ENCODE data around the gene EPB41L5.
"Not testable (repeated sequence)": the region's sequence is repeated elsewhere in the genome, so short reads cannot be mapped to it uniquely, and the experiment has no call there.

Gene EPB41L5

DNA sequence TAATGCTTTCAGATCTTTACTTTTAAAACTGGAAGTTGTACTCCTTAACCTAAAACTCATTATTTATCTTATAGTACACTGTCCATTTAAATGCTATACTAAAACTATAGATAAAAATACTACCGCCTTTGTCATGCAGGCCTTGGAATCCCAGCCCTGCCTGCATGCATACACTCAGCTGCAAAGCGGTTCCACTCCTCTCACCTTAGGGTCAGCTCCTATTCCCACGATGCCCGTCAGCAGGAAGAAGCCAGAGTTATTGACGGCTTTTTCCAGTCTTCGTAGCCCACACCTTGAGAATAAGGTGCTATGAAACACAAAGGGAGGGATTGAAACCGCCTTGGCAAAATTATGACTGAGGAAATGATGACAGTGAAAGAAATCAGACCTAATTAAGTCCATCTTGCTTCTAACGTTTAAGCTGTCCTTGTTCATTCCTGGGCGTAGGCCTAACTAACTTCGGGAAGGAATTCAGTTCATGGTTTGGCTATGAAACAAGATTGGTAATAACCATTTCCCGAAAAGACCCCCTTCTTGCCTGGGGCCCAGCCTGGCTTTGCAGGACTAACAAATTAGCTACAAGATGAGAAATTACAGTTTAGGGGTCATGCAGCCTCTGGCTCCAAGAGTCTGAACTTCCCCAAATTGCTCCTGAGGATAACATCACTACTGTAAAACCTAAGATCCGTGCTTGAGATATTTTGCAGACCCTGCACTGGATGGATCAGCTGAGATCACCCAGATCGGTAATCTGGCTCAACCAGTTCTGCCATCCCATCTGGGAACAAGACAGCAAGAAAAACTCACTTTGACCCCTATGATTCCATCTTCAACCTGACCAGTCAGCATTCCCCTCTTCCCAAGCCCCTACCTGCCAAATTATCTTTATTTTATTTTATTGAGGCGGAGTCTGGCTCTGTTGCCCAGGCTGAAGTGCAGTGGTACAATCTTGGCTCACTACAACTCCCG lies 17.1 kb downstream of the EPB41L5 start:
- DNase-seq (ENCODE audit: low spot score) = no peak

DNA sequence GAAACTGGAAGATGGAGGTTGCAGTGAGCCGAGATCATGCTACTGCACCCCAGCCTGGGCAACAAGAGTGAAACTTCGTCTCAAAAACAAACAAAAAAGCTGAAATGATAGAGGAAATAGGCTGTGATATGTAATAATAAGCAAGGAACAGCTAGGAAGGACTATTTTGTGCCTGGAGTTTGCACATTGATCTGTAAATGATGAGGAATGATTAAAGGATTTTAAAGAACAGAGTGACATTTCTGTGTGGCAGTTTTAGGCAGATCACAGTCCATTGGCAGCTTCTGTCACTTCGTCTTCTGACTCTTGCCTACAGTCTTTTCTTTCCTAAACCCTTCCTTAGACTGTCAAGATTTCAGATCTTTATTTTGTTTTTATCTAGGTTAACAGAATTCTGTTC lies 19.4 kb downstream of the EPB41L5 start:
- DNase-seq (ENCODE audit: low spot score) = no peak

DNA sequence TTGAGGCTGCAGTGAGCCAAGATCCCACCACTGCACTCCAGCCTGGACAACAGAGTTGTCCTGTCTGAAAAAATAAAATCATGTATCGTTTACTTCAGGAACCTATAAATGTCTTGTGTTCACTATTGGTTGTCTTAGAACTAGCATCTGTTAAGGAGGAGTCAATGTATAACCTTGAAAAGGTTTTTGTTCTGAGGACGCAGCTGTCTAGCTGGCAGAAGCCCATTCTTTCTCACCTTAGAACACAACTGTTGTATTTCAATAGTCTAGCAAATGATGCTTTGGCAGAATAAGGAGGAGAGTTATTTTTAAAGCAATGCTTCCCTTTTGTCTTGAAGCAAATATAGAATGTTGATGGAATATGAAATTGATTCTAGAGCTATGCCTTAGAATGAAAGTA lies 21.1 kb downstream of the EPB41L5 start:
- no peak for DNase-seq (ENCODE audit: low spot score)

DNA sequence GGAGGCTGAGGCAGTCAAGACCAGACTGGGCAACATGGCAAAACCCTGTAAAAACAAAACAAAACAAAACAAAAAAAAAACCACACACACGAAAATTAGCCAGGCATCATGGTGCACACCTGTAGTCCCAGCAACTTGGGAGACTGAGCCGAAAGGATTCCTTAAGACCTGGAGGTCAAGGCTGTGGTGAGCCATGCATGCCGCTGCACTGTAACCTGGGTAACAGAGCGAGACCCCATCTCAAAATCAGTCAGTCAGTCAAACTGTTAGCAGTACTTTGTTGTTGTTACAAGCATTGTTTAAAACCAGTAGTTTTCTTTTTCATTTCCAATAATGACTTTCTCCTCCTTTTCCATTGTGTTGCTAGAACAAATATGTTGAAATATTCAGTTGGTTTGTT lies 21.7 kb downstream of the EPB41L5 start:
- no peak for DNase-seq (ENCODE audit: low spot score)

DNA sequence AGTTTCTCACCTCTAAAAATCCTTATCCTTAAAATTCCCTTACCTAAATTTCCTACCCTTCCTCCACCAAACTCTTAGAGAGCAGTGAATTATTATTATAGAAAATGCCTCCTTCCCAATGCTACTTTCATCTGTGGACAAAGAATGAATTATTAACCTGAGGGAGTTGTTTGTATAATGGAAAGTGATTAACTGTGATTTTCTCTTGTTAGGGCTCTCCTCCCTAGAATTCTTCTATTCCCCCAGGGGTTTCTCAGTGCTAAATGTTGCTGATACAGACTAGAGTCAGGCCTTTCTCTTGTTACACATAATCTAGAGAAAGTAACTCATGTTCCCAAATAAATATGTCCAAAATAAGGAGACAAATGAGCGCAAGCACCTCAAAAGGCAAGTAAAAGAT lies 23.3 kb downstream of the EPB41L5 start:
- DNase-seq (ENCODE audit: low spot score) = no peak

DNA sequence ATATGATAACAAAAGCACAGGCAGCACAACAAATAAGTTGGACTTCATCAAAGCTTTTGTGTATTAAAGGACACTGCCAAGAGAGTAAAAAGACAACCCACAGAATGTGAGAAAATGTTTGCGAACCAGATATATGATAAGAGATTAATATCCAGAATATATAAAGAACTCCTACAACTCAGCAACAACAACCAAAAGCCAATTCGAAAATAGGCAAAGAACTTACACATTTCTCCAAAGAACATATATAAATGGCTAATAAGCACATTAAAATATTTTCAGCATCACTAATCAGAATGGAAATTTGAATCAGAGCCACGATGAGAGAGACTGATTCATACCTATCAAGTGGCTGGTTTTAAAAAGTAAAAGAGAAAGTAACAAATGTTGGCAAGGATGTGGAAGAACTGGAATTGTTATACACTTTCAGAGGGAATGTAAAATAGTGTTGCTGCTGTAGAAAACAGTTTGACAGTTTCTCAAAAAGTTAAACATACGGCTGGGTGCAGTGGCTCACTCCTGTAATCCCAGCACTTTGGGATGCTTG lies 25.2 kb downstream of the EPB41L5 start:
- DNase-seq (ENCODE audit: low spot score) = no peak

DNA sequence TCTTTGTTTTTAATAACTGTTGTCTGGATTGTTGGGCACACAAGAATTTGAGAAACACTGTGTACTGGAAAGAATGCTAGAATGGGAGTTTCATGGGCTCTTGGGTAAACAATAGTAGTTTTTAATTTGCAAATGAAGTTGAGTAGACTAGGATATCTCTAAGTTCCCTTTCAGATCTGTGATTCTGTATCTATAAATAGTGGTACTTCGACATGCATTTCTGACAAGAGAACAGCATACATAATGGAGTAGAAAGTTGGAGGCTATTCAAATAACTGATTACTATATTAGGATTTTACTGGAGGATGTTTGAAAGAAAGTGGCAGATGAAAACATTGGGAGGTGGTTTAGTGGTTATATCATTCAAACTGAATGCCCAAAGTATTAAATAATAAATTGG lies 29.5 kb downstream of the EPB41L5 start:
- DNase-seq (ENCODE audit: low spot score) = no peak

- DNase-seq (ENCODE audit: low spot score) = no peak
Observed at GRCh38 chr2:120044336-120044735, 31.5 kb downstream of the EPB41L5 start.

DNA sequence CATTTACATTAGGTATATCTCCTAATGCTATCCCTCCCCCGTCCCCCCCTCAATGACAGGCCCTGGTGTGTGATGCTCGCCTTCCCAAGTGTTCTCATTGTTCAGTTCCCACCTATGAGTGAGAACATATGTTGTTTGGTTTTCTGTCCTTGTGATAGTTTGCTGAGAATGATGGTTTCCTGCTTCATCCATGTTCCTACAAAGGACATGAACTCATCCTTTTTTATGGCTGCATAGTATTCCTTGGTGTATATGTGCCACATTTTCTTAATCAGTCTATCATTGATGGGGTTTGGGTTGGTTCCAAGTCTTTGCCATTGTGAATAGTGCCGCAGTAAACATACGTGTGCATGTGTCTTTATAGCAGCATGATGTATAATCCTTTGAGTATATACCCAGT lies 32.9 kb downstream of the EPB41L5 start:
- DNase-seq (ENCODE audit: low spot score) = not testable (repeated sequence)

DNA sequence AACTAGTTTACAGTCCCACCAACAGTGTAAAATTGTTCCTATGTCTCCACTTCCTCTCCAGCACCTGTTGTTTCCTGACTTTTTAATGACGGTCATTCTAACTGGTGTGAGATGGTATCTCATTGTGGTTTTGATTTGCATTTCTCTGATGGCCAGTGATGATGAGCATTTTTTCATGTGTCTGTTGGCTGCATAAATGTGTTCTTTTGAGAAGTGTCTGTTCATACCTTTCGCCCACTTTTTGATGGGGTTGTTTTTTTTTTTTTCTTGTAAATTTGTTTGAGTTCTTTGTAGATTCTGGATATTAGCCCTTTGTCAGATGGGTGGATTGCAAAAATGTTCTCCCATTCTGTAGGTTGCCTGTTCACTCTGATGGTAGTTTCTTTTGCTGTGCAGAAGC lies 33.4 kb downstream of the EPB41L5 start:
- not testable (repeated sequence) for DNase-seq (ENCODE audit: low spot score)

DNA sequence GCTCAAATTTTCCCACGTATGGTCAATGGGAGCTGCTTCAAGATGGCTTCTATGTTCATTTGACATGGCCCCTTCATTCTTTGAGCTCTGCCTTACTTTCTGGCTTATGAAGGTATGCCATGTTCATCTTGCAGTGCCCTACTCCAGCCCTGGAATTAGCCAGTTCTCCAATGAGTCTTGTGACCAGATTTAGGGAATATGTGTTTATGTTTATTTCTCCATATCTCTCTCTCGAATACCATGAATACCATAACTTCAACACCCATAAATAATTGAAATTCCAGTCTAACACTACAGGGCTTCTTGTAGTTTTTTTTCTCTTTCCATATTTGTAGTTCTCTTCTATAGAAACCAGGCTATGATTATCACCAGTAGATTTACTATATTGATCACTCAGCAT lies 39.7 kb downstream of the EPB41L5 start:
- DNase-seq (ENCODE audit: low spot score) = no peak

DNA sequence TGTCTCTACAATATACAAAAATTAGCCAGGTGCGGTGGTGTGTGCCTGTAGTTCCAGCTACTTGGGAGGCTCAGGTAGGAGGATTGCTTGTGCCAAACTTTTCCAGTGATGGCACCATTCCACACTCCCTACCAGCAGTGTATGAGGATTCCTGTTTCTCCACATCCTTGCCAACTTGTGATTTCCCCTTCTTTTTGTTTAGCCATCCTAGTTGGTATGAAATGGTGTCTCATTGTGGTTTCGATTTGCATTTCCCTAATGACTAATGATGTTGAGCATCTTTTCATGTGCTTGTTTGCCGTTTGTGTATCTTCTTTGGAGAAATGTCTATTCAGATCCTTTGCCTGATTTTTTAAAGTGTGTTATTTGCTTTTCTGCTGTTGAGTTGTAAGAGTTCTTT lies 41.0 kb downstream of the EPB41L5 start:
- no peak for DNase-seq (ENCODE audit: low spot score)

DNA sequence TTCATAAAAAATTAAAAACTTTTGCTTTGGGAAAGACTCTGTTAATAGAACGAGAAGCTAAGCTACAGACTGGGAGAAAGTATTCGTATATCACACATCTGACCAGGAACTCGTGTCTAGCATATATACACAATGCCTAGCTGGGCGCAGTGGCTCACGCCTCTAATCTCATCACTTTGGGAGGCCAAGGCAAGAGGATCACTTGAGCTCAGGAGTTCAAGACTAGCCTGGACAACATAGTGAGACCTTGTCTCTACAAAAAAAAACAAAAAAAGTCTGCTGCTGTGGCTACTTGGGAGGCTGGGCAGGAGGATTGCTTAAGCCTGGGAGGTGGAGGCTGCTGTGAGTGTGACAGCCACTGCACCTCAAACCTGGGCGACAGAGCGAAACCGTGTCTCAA lies 46.6 kb downstream of the EPB41L5 start:
- no peak for DNase-seq (ENCODE audit: low spot score)

DNA sequence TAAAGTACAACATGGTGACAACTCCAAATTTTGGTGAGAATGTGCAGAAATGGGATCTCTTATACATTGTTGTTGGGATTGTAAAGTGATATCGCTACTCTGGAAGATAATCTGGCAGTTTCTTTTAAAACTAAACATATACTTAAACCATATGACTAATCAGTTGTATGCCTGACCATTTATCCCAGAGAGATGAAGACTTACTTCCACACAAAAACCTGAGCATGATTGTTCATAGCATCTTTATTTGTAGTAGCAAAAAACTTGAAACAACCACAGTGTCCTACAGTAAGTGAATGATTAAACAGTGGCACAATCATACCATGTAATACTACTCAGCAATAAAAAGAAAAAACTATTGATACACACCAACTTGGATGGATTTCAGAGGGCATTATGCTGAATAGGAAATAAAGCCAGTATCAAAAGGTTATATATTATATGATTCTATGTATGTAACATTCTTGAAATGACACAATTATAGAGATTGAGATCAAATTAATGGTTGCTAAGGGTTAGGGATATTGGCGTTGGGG lies 47.3 kb downstream of the EPB41L5 start:
- DNase-seq (ENCODE audit: low spot score) = no peak

DNA sequence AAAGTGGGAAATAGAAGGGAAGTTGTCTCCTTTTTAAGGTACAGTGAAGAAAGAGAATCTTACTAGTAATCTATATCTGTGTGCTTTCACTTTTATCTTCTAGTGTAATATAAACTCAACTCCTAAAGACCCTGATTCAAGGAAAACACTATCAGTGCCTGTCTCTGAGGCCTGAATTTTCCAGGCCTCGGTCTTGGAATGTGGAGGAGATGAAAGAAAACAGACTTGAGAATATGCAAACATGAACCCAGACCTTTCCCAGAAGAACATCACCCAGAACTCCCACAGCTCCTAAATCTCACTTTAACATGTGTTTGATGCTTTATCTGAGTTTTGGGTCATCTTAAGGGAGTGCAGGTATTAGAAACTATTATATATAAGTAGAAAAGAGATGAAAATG lies 51.8 kb downstream of the EPB41L5 start:
- no peak for DNase-seq (ENCODE audit: low spot score)

DNA sequence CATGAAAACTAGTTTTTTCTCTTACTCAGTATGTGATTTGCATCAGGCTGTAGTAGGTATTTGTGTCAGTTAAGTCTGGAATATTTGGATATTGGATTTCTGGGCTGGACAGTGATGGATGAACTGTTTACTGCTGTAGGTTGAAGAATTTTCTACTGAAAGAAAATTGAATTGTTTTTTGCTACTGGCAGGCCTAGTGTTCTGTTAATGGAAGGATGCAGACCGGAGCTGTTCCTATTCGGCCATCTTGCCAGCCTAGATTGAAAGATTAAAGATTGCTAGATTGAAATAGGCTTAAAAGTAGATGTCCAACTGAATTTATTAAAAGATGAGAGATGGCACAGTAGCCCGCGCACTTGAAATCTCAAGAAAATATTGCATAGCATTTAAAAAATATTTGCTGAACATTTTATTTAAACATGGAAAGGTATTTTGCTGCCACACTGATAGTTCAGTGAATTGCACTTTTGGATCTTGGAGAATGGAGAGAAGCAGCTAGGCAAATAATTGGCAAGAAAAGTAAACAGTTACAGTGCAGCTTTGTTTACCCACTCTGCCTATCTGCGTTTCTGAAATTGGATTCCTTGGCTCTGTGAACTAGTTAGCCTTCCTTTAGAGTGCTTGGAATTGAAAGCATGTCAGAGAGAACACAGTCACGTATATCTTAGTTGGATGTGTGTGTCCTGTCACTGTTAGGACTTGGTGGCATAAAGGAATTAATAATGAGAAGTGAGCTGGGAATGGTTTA lies 54.1 kb downstream of the EPB41L5 start:
- DNase-seq (ENCODE audit: low spot score) = no peak

DNA sequence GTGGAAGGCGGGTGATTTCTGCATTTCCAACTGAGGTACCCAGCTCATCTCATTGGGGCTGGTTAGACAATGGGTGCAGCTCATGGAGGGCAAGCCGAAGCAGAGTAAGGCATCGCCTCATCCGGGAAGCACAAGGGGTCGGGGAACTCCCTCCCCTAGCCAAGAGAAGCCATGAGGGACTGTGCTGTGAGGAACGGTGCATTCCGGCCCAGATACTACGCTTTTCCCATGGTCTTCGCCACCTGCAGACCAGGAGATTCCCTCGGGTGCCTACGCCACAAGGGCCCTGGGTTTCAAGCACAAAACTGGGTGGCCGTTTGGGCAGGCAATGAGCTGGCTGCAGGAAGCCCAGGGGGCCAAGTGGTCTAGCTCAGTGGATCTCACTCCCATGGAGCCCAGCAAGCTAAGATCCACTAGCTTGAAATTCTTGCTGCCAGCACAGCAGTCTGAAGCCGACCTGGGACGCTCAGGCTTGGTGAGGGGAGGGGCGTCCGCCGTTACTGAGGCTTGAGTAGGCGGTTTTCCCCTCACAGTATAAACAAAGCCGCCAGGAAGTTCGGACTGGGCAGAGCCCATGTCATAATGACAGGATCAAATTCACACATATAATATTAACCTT lies 55.3 kb downstream of the EPB41L5 start:
- not testable (repeated sequence) for DNase-seq (ENCODE audit: low spot score)

GRCh38 chr2:120075545-120075944 lies 62.7 kb downstream of the EPB41L5 start:
- DNase-seq (ENCODE audit: low spot score) = no peak

GRCh38 chr2:120077896-120078295 lies 65.0 kb downstream of the EPB41L5 start:
- no peak for DNase-seq (ENCODE audit: low spot score)

DNA sequence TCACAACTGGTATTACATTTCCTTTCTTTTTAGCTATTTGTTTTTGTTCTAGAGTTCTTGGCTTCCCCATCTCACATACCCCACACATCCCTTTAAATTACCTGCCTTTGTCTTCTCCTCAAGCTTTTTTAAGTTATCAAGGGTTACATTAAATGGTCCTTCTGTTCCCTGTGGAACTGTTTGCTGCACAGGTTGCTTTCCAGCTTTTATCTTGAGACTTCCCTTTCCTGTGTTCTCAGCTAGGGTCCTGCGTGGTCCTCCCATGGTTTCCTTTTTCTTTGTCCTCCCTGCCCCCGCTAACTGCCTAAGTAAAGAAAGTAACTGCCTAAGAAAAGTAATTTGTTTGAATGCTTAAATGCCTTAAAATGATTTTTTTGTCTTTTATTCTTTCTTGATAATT lies 66.8 kb downstream of the EPB41L5 start:
- no peak for DNase-seq (ENCODE audit: low spot score)

GRCh38 chr2:120091436-120091835 lies 78.6 kb downstream of the EPB41L5 start:
- DNase-seq (ENCODE audit: low spot score) = no peak

DNA sequence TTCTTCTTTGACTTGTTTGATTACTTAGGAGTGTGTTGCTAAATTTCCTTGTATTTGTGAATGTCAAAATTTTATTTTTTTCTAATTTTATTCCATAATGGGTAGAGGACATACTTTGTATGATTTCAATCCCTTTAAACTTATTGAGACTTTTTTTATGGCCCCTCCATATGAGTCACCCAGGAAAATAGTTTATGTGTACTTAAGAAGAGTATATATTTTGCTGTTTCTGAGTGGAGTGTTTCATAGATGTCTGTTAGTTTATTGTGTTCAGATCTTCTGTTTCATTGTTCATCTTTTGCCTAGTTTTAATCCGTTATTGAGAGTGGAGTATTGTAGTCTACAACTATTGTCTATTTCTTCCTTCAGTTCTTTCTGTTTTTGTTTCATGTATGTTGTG lies 81.9 kb downstream of the EPB41L5 start:
- no peak for DNase-seq (ENCODE audit: low spot score)
